GM18907 (cell line): ENCODE results near the gene JAKMIP1.

Experiments
- ATAC-seq: cut with Tn5 transposase; IDR thresholded peaks from one replicate; pipeline ENCODE4 v1.9.1; 2021; ENCODE audit warnings: mild to moderate bottlenecking, moderate library complexity; ENCODE audit not compliant: unreplicated experiment

Gene JAKMIP1

DNA sequence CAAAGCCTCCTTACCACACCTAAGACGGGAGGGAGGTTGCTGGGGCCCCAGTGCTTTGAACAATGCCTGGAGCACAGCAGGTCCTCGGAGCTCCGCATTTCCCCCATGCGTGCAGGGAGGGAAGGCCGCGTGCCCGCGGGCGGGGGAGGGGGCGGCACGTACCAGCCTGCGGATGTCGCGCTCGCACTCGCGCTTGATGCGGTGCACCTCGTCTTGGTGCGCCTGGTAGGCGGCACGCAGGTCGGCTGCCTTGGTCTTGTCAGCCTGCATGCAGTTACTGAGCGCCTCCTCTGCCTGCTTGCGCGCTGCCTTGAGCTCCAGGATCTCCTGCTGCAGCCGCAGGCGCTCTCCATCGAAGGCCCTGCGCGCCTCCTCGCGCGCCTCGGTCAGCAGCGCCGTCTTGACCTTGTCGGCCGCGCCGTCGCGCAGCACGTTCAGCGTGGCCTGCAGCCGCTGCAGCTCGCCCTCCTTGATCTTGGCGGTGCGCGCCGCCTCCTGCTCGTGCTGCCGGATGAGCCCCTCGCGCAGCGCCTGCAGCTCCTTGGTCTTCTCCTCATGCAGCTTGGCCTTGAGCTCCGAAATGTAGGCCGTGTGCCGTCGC lies 94.9 kb downstream of the JAKMIP1 start:
- no peak for ATAC-seq

GRCh38 chr4:6104541-6105130 lies 95.7 kb downstream of the JAKMIP1 start:
- ATAC-seq: no peak

DNA sequence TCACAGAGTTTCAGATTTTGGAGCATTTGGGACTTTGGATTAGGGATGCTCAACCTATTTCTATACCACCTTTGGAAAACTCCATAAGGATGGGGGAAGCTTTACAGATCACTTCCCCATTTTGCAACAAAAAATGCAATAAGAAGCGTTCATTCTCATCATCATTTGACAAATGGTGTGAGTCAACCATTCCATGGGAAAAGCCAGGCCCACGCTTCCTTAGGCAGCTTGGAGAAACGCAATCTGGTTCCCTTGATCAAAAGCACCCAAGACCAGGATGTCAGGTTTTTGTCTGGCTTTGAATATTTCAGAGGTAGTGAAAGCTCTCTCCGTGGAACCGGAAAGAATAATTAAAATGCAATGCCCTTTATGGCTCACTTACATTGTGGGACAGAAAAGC lies 102.8 kb downstream of the JAKMIP1 start:
- no peak for ATAC-seq

GRCh38 chr4:6095897-6096296 lies 104.5 kb downstream of the JAKMIP1 start:
- ATAC-seq: no peak

- no peak for ATAC-seq
Measured at GRCh38 chr4:6095023-6095752, 105.2 kb downstream of the JAKMIP1 start.

DNA sequence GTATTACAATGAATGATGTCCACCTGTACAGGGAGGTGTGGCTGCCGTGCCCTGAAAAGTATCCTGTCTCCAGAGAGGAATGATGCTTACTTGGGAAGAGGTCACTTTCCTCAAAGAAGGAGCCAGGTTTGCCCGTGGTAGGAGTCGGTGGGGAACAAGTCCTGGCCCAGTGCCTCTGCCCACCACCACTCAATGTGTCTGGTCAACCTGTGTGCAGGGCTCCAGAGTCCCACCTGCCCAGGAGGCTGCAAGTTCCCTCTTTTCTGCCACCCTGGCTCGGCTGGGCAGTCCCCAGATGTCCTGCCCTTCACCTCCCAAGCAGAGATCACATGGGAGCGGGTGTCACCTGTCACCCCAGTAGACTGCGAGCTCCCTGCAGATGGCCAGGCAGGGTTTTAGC lies 106.7 kb downstream of the JAKMIP1 start:
- ATAC-seq: no peak

DNA sequence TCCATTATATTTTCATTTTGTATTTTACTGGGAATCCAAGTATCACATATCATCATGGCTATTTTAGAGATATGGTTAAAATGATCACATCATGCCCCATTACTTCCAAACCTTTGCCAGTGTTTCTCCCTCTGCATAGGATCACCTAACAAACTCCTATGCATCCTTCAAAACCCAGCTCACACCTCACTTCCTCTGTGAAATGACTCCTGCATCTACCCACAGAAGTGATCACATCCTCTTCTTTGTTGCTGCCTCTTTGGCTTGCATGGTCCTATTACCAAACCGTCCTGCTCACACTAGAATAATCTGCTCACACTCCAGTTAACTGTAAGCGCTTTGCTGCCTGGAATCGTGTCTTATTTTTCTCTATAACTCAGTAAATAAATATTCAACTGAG lies 107.4 kb downstream of the JAKMIP1 start:
- ATAC-seq: no peak

DNA sequence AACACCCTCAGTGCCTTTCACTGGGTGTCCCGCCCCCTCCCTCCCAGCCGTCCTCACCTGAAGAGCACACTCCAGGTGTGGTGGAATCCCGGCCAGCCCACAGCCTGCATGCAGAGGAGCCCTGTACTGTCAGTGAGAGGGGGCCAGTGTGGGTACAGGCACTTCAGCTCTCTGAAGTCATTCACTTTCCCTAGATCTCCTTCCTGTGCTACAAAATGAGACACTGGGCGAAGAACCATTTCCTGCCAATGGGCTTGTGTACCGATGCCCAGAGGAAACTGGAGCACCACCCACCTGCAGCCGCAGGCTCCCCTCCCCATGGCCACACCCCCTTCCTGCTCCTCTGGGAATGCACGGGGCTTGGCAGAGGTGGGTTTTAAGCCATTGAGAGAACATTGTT lies 108.2 kb downstream of the JAKMIP1 start:
- ATAC-seq: no peak

DNA sequence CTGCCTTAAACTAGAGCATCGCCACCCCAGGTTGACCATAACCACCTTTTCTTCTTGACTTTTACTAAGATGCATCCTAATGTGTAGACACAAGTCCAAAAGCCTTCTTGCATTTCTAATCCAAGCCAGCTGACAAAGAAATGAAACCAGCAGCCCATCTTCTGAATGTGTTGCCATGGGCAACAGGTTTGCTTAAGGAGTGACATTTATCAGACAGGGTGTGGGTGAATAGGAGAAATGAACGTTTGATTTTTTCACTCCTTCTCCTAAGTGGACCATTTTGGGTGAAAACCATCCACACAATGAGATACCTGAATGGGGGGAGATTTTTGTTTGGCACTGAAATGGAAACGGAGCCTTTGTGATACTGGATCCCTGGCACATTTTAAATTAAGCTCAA lies 109.4 kb downstream of the JAKMIP1 start:
- no peak for ATAC-seq

DNA sequence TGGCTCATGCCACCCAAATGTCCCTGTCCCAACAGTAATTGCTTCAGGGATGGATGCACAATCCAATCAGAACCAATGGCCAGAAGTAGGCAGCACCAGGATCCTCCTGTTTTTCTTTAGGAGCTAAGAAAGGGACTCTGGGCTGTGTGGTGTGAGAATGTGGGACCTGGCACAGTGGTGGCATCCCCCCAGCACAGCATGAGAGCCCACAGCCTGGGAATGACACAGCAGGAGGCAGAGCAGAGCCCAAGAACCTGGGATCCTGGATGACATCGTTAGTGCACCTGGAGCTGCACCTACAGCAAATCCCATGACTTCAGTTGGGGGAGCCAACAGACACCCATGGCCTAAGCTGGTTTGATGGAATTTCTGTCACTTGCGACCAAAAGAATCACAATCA lies 111.4 kb downstream of the JAKMIP1 start:
- no peak for ATAC-seq

DNA sequence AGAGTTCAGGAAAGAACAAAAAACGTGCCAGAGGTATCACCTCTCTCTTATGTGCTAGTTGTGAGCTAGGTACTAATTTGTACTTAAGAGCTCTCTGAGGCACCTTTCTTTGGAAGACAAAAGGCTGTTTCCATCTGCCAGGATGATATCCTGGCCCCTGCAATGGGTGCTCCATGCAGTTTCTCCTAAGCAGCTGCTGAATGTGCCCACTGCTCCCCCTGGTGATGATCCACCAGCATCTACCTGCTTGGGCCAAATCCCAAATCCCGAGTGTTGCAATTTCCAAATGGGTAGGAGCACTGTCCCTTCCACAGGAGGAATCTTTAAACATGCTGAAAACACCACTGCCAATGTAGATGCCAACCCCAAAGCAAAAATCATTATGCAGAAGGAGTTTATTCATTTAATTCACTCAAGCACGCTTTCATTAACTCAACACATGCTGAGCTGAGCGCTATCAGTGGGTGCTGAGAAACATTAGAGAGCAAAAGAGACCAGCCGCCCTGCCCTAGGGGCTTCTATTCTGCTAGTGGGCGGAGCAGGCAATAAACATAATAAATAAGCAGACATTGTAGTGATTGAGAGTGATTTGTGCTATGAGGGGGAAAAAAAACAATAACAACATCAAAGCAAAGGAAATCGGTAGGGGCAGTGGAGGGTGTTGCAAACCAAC lies 112.5 kb downstream of the JAKMIP1 start:
- ATAC-seq: no peak

GRCh38 chr4:6086846-6087245 lies 113.5 kb downstream of the JAKMIP1 start:
- ATAC-seq: no peak

DNA sequence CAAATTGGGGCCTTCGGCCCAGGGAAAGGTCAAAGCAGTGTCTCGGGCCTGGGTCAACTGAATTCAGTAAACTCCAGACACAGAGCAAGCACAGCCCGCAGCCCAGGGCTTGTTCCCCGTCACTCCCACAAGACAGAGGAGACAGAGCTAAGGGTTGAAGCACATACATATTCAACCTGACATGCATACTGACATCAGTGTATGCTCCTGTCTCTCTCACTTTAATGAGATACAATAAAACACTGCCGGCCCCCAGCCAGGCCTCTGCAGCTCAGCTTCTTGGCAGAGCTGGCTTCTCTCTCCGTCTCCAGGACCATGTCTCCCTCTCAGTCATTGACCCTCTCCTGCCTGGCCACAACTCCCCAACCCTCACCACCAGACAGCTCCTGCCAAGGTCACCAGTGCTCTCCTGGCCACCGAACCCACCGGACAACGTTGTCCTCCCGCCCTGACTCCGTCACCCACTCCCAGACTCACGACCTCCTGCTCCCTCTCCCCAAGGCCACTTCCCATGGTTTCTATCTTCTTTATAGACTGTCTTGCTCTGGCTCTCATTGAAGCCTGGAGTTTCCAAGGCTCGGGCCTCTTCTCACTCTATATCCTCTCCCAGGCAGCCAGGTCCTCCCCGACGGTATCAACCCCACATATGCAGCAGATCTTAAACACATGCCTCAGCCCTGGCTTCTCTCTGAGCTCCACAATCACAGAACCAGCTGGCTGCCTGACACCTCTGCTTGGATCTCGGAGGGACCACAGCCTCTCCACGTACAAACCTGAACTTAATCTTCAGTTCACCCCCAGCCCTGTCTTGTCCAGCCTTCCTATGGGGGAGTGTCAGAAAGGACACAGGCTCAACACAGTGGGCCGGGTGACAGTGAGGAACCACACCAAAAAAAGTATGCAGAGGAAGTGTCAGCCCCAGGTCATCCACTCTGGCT lies 114.4 kb downstream of the JAKMIP1 start:
- no peak for ATAC-seq

GRCh38 chr4:6085028-6085690 lies 115.2 kb downstream of the JAKMIP1 start:
- no peak for ATAC-seq

DNA sequence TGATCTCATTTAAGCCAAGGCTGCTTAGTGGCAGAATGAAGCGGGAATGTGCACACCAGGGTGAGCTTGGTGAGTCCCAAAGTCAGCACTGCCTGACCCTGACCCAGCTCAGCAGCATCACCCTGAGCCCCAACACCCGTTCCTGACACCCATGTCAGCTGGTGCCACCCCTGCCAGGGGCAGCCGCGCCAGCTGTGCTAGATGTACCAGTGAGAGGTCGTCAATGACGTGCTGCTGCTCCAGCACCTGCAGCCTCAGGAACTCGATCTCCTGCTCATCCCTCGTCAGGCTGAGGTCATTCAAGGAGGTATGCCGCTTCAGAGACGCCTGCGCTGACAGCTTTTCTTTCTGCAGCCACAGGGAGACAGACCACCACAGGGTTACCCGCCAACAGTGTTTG lies 120.4 kb downstream of the JAKMIP1 start:
- no peak for ATAC-seq

- no peak for ATAC-seq
Measured at GRCh38 chr4:6078560-6078959, 121.8 kb downstream of the JAKMIP1 start.

- no peak for ATAC-seq
Measured at GRCh38 chr4:6076391-6076790, 124.0 kb downstream of the JAKMIP1 start.

- ATAC-seq: no peak
Measured at GRCh38 chr4:6074758-6075157, 125.6 kb downstream of the JAKMIP1 start.

DNA sequence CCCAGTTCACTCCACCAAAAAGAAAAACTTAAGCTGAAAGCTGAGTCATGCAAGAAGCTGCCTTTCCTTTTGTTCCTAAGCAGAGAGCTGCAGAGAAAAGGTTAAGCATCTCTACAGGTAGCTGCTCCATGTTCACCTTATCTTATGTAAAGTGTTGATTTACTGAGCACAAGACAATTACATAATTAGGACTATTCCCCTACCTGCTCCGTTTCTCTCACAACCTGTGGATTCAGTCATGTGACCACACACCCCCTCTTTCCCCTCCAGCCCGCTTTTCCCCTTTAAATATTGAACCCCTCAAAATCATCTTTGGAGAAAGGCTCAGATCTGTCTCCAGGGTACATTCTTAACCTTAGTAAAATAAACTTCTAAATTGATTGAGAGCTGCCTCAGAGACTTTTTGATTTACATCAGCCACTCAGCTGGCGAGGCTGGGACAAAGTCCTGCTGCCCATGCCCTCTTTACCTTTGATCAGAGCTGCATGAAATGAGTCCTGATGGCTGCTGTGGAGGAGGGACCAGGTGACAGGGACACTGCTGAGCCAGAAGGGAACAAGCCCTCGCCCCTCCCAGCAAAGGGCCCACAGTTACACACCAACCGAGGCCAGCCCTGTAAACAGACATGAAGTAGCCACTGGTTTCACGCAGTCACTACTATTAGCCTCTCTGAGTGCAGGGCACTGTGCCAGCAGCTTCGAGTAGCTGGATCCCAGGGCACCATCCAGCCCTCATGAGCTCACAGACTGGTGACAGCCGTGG lies 128.2 kb downstream of the JAKMIP1 start:
- ATAC-seq: no peak
